ENCODE measurements around the gene COLEC11. TPM values are rescaled to one million over a fixed set of nuclear protein-coding genes. Genes with fewer than 3 reads are reported as not detected.

COLEC11 gene
- total and polyA plus RNA-seq, 9 of the 15 experiments (the other 6 are each of a cell fraction or from before 2014, with no cell fraction given), result 0.32 to 4.3 (median 1.8) TPM

DNA sequence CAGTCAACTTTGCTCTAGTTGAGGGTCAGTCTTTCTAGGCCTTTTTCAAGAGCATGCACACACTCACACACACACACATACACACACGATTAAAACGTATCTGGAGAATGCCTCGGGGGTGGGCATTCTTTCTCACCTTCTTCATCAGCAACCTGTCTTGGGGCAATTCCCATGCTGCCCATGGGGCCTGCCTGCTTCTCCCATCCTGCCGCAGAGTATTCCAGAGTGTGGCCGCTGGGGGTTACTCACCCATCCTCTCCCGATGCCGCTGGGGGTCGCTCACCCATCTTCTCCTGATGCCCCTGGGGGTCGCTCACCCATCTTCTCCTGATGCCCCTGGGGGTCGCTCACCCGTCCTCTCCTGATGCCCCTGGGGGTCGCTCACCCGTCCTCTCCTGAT lies 52.3 kb downstream of the COLEC11 start:
- Histone ChIP-seq H3K4me1 (replicated peaks in 1 of 2; ENCODE audit: control insufficient read depth in 2 of 2, insufficient read depth in 2 of 2, low read length in 2 of 2) (peaks cover 0 to 37% of the 10 kb centered on the region in 2 experiments; a peak in 3 of 5 replicates), H3K4me2 (ENCODE audit: insufficient read depth, low read length) (no peak overlapping the region), H3K9me3 (replicated peaks; ENCODE audit: control insufficient read depth, insufficient read depth, low read depth, low read length) (no peaks in the 10 kb centered on the region), H3K27me3 (ENCODE audit: control insufficient read depth in 2 of 2, insufficient read depth in 2 of 2, low read length in 2 of 2) (peaks cover 41 to 89% of the 10 kb centered on the region in 2 experiments), H3K79me2 (ENCODE audit: control insufficient read depth, insufficient read depth, low read length) (no peaks in the 10 kb centered on the region), H3K9ac (ENCODE audit: insufficient read depth in 1 of 2, low read depth in 2 of 2, low read length in 2 of 2) (no peak overlapping the region), H3K27ac (ENCODE audit: extremely low read depth, low read depth, low read length) (no peak overlapping the region), H3K4me3 (no peak overlapping the region), H3K36me3 (ENCODE audit: control insufficient read depth, insufficient read depth, low read length) (no peaks in the 10 kb centered on the region), H4K20me1 (replicated peaks; ENCODE audit: control insufficient read depth, insufficient read depth, low read length) (peaks cover 16% of the 10 kb centered on the region), H2AFZ (ENCODE audit: low read depth, low read length) (no peak overlapping the region), H3K9me1 (ENCODE audit: control insufficient read depth, insufficient read depth, low read length) (no peaks in the 10 kb centered on the region)
- WGBS (ENCODE audit: insufficient coverage, low coverage, missing lambda C conversion rate), result 7% methylated on average over 12 of the region's 13 CpGs
- ChIA-PET POLR2A (no interaction called here), CTCF (ENCODE audit: low intra/inter-chr PET ratio) (no interaction called here)
- no peak for FAIRE-seq
- BruUV-seq (replicated peaks), result no TSS peak
- in situ Hi-C loops (cut with MboI) (no loop called here), intact Hi-C loops (cut with micrococcal nuclease) (no loop called here)
- ATAC-seq, result no peak
- TF ChIP-seq, protein P1, sequence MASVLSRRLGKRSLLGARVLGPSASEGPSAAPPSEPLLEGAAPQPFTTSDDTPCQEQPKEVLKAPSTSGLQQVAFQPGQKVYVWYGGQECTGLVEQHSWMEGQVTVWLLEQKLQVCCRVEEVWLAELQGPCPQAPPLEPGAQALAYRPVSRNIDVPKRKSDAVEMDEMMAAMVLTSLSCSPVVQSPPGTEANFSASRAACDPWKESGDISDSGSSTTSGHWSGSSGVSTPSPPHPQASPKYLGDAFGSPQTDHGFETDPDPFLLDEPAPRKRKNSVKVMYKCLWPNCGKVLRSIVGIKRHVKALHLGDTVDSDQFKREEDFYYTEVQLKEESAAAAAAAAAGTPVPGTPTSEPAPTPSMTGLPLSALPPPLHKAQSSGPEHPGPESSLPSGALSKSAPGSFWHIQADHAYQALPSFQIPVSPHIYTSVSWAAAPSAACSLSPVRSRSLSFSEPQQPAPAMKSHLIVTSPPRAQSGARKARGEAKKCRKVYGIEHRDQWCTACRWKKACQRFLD (CRISPR knock-in tag; IDR thresholded peaks at IDR 0.05), result no peak
- TF ChIP-seq STAT6 (CRISPR knock-in tag; IDR thresholded peaks at IDR 0.05) (no peak), THRAP3 (IDR thresholded peaks at IDR 0.05; ENCODE audit: borderline replicate concordance) (no peak), SMC3 (conservative IDR thresholded peaks at IDR 0.05; ENCODE audit: insufficient read depth, low read depth, low read length) (no peak)
- TF ChIP-seq, protein P2, sequence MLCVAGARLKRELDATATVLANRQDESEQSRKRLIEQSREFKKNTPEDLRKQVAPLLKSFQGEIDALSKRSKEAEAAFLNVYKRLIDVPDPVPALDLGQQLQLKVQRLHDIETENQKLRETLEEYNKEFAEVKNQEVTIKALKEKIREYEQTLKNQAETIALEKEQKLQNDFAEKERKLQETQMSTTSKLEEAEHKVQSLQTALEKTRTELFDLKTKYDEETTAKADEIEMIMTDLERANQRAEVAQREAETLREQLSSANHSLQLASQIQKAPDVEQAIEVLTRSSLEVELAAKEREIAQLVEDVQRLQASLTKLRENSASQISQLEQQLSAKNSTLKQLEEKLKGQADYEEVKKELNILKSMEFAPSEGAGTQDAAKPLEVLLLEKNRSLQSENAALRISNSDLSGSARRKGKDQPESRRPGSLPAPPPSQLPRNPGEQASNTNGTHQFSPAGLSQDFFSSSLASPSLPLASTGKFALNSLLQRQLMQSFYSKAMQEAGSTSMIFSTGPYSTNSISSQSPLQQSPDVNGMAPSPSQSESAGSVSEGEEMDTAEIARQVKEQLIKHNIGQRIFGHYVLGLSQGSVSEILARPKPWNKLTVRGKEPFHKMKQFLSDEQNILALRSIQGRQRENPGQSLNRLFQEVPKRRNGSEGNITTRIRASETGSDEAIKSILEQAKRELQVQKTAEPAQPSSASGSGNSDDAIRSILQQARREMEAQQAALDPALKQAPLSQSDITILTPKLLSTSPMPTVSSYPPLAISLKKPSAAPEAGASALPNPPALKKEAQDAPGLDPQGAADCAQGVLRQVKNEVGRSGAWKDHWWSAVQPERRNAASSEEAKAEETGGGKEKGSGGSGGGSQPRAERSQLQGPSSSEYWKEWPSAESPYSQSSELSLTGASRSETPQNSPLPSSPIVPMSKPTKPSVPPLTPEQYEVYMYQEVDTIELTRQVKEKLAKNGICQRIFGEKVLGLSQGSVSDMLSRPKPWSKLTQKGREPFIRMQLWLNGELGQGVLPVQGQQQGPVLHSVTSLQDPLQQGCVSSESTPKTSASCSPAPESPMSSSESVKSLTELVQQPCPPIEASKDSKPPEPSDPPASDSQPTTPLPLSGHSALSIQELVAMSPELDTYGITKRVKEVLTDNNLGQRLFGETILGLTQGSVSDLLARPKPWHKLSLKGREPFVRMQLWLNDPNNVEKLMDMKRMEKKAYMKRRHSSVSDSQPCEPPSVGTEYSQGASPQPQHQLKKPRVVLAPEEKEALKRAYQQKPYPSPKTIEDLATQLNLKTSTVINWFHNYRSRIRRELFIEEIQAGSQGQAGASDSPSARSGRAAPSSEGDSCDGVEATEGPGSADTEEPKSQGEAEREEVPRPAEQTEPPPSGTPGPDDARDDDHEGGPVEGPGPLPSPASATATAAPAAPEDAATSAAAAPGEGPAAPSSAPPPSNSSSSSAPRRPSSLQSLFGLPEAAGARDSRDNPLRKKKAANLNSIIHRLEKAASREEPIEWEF (CRISPR knock-in tag; IDR thresholded peaks at IDR 0.05), result no peak
- TF ChIP-seq, protein P3, sequence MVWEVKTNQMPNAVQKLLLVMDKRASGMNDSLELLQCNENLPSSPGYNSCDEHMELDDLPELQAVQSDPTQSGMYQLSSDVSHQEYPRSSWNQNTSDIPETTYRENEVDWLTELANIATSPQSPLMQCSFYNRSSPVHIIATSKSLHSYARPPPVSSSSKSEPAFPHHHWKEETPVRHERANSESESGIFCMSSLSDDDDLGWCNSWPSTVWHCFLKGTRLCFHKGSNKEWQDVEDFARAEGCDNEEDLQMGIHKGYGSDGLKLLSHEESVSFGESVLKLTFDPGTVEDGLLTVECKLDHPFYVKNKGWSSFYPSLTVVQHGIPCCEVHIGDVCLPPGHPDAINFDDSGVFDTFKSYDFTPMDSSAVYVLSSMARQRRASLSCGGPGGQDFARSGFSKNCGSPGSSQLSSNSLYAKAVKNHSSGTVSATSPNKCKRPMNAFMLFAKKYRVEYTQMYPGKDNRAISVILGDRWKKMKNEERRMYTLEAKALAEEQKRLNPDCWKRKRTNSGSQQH (CRISPR knock-in tag; IDR thresholded peaks at IDR 0.05), result no peak
- DNase-seq (ENCODE audit: extremely low read depth in 1 of 4, low spot score in 3 of 4), result no peak
